IMR-90 (cell line): Measurements from ENCODE around the gene PMM1. TPM values are rescaled to one million over a fixed set of nuclear protein-coding genes. Genes with fewer than 3 reads are reported as not detected.

Source experiments
- ATAC-seq: fragments of 200-7000 bp; cut with Tn5 transposase; 2 replicates; pipeline ENCODE4 v1.9.1; 2020; ENCODE audit warnings: low read depth, mild to moderate bottlenecking, moderate library complexity
- BruUV-seq: library from RNA; stranded (reverse); fragments of 400-500 nt; replicated peaks from 2 replicates; lab custom pipeline; 2021; lab: Mats Ljungman, UMichigan
- CTCF ChIA-PET: fragments of 300-600 bp; formaldehyde crosslinking; extraction: SDS; loops from one replicate; lab custom pipeline; 2021; ENCODE audit warnings: antibody characterized with exemption; lab: Yijun Ruan, JAX
- POLR2A ChIA-PET: fragments of 300-600 bp; sonication (Branson Sonifier 250); formaldehyde crosslinking; loops from one replicate; lab custom pipeline; 2022; ENCODE audit warnings: antibody characterized with exemption; ENCODE audit not compliant: unreplicated experiment; lab: Charles Lee
- DNase-seq: peaks from one replicate; pipeline ENCODE4 v3.0.0; 2013
- H2AFZ ChIP-seq: replicated peaks from 2 replicates; pipeline ENCODE3; 2013; ENCODE audit warnings: low read length, mild to moderate bottlenecking; ENCODE audit not compliant: poor library complexity
- H2AK5ac ChIP-seq: 2 replicates; pipeline ENCODE4 v1.6.1; 2013; ENCODE audit warnings: low read depth, low read length, inconsistent platforms
- H2AK9ac ChIP-seq: replicated peaks from 2 replicates; pipeline ENCODE3; 2013; ENCODE audit warnings: mild to moderate bottlenecking, low read depth, low read length, moderate library complexity; ENCODE audit not compliant: poor library complexity
- H2BK120ac ChIP-seq: 2 replicates; pipeline ENCODE4 v1.6.1; 2013; ENCODE audit warnings: low read depth, low read length, inconsistent platforms
- H2BK15ac ChIP-seq: 3 replicates; pipeline ENCODE4 v1.6.1; 2013; ENCODE audit warnings: low read depth, low read length, inconsistent platforms
- H2BK20ac ChIP-seq: 2 replicates; pipeline ENCODE4 v1.6.1; 2013; ENCODE audit warnings: low read depth, mild to moderate bottlenecking, inconsistent platforms, low read length, moderate library complexity
- H2BK5ac ChIP-seq: 2 replicates; pipeline ENCODE4 v1.6.1; 2013; ENCODE audit warnings: mild to moderate bottlenecking, low read depth, low read length, inconsistent platforms; ENCODE audit not compliant: poor library complexity, severe bottlenecking
- H3K14ac ChIP-seq: replicated peaks from 2 replicates; pipeline ENCODE4 v1.6.1; 2013; ENCODE audit warnings: low read depth, low read length, inconsistent platforms
- H3K18ac ChIP-seq: 2 replicates; pipeline ENCODE4 v1.6.1; 2013; ENCODE audit warnings: low read depth, low read length, control low read depth
- H3K23ac ChIP-seq: 2 replicates; pipeline ENCODE4 v1.6.1; 2013; ENCODE audit warnings: low read depth, low read length, inconsistent platforms
- H3K27ac ChIP-seq: 2 replicates; pipeline ENCODE4 v1.5.1; 2013; ENCODE audit warnings: mild to moderate bottlenecking, control low read depth, low read length; ENCODE audit not compliant: insufficient read depth
- H3K27me3 ChIP-seq: 2 replicates; pipeline ENCODE4 v1.6.1; 2013; ENCODE audit warnings: low read length; ENCODE audit not compliant: control insufficient read depth, insufficient read depth
- H3K36me3 ChIP-seq: 2 replicates; pipeline ENCODE4 v1.6.1; 2013; ENCODE audit warnings: low read length, mixed read lengths; ENCODE audit not compliant: control insufficient read depth, insufficient read depth
- H3K4ac ChIP-seq: 2 replicates; pipeline ENCODE4 v1.6.1; 2013; ENCODE audit warnings: low read depth, low read length, inconsistent platforms
- H3K4me1 ChIP-seq: 2 replicates; pipeline ENCODE4 v1.6.1; 2013; ENCODE audit warnings: low read length, mixed read lengths; ENCODE audit not compliant: control insufficient read depth, insufficient read depth
- H3K4me2 ChIP-seq: 2 replicates; pipeline ENCODE4 v1.6.1; 2013; ENCODE audit warnings: low read depth, mild to moderate bottlenecking, control low read depth, low read length, moderate library complexity
- H3K4me3 ChIP-seq: 2 replicates; pipeline ENCODE4 v1.5.1; 2013; ENCODE audit warnings: low read depth, mild to moderate bottlenecking, control low read depth, low read length, moderate library complexity; ENCODE audit not compliant: insufficient read depth
- H3K56ac ChIP-seq: 2 replicates; pipeline ENCODE4 v1.6.1; 2013; ENCODE audit warnings: low read length, inconsistent platforms; ENCODE audit not compliant: insufficient read depth; ENCODE audit errors: extremely low read depth
- H3K79me1 ChIP-seq, 2 experiments: 2 replicates each; pipeline ENCODE4 v1.6.1; 2013; ENCODE audit warnings: low read length in 2 of 2, inconsistent platforms in 1 of 2, low read depth in 1 of 2
- H3K9ac ChIP-seq: 2 replicates; pipeline ENCODE4 v1.6.1; 2013; ENCODE audit warnings: low read depth, low read length, control low read depth
- H3K9me1 ChIP-seq: 2 replicates; pipeline ENCODE4 v1.6.1; 2013; ENCODE audit warnings: low read length, inconsistent platforms; ENCODE audit not compliant: insufficient read depth
- H3K9me3 ChIP-seq: 2 replicates; pipeline ENCODE4 v1.6.1; 2013; ENCODE audit warnings: low read length; ENCODE audit not compliant: control insufficient read depth, insufficient read depth
- H4K20me1 ChIP-seq: 2 replicates; pipeline ENCODE4 v1.6.1; 2013; ENCODE audit warnings: low read length, inconsistent platforms; ENCODE audit not compliant: insufficient read depth
- H4K5ac ChIP-seq: 2 replicates; pipeline ENCODE4 v1.6.1; 2013; ENCODE audit warnings: mild to moderate bottlenecking, low read depth, low read length, control low read depth
- H4K8ac ChIP-seq, 2 experiments: 2 replicates each; pipeline ENCODE4 v1.6.1; 2013; ENCODE audit warnings: low read depth in 2 of 2, low read length in 2 of 2, control low read depth in 1 of 2, inconsistent platforms in 1 of 2
- H4K91ac ChIP-seq: 2 replicates; pipeline ENCODE4 v1.6.1; 2013; ENCODE audit warnings: low read depth, low read length, inconsistent platforms; ENCODE audit not compliant: insufficient read depth
- NFE2L2 ChIP-seq: fragments of 150-350 bp; IDR thresholded peaks from 2 replicates; pipeline ENCODE4 v1.6.1; 2016; ENCODE audit warnings: low read depth, mild to moderate bottlenecking, low read length
- RFX5 ChIP-seq: IDR thresholded peaks from 2 replicates; pipeline ENCODE4 v1.8.0; 2012; ENCODE audit warnings: low read depth, mild to moderate bottlenecking, low read length, moderate library complexity
- WGBS, 2 experiments: methylation state at CpG; one replicate each; pipeline versions ENCODE4 v1.1.5 to v1.1.7; 2013; ENCODE audit warnings: missing lambda C conversion rate in 2 of 2; ENCODE audit not compliant: insufficient read length in 1 of 2; ENCODE audit errors: extremely low coverage in 2 of 2; 5-methylcytosine and 5-hydroxymethylcytosine counted together
- dilution Hi-C: fragments of 300-500 bp; cut with HindIII; formaldehyde crosslinking; loops from one replicate; pipeline ENCODE4 v1.14.3; 2018; ENCODE audit warnings: low sequenced_read_pairs; ENCODE audit not compliant: unreplicated experiment
- in situ Hi-C: fragments of 300-500 bp; cut with MboI; formaldehyde crosslinking; loops from 3 replicates; pipeline ENCODE4 v1.14.3; 2019; ENCODE audit warnings: low sequenced_read_pairs, inconsistent platforms, mixed read lengths
- intact Hi-C: fragments of 100-400 bp; cut with micrococcal nuclease; formaldehyde crosslinking; loops from 2 replicates; pipeline ENCODE4 v1.10.0; 2022
- polyA plus RNA-seq, 3 experiments: library from polyadenylated mRNA; depleted of rRNA; stranded (reverse); fragments of >200 nt; gene quantifications; 2 replicates each; pipeline ENCODE4 v1.2.3, GENCODE V29; 2012; ENCODE audit warnings: low replicate concordance in 1 of 3
- total RNA-seq: library from RNA; depleted of rRNA; stranded (reverse); fragments of >200 nt; gene quantifications from 2 replicates; pipeline ENCODE4 v1.2.3, GENCODE V29; 2012

Gene PMM1
- total and polyA plus RNA-seq, 2 of the 4 experiments (the other 2 are of a cell fraction), result 22.8 to 92.8 TPM

GRCh38 chr22:41567512-41567768 is 22.2 kb downstream of the PMM1 start:
- ATAC-seq (no peak), DNase-seq (no peak)
- H3K18ac ChIP-seq, result no peak overlapping the region; the same call in 1 of the 2 replicates
- peaks cover 17% of the 10 kb centered on the region; the same call in 1 of the 2 replicates for H3K36me3 ChIP-seq
- H3K27me3 ChIP-seq, result no peaks in the 10 kb centered on the region
- H3K79me1 ChIP-seq, result peaks cover 10 to 54% of the 10 kb centered on the region in 2 experiments
- H3K9me3 ChIP-seq, result no peaks in the 10 kb centered on the region
- H3K23ac ChIP-seq, result no peak overlapping the region
- TF ChIP-seq NFE2L2 (no peak), RFX5 (no peak)
- BruUV-seq, result no TSS peak
- ChIA-PET POLR2A (interaction anchor here (0.7 kb wide), 1 partner anchor 24 kb away, joined by 12 read pairs; no protein-coding TSS in a partner anchor), CTCF (no interaction called here)
- H2BK120ac ChIP-seq, result no peak overlapping the region
- H2BK15ac ChIP-seq, result no peak overlapping the region
- no peak overlapping the region for H3K27ac ChIP-seq
- H2AFZ ChIP-seq, result no peak overlapping the region
- H3K9me1 ChIP-seq, result peaks cover 12% of the 10 kb centered on the region
- no peak overlapping the region; the same call in 1 of the 2 replicates for H2AK5ac ChIP-seq
- H3K4me3 ChIP-seq, result no peak overlapping the region
- 0 out of 2 replicates have a peak overlapping the region, but pooled peaks have one; percentile 5 for H2BK20ac ChIP-seq
- H3K14ac ChIP-seq, result no peak overlapping the region
- intact Hi-C loops, result no loop called here
- no peak overlapping the region for H3K9ac ChIP-seq
- no CpG with 5 or more reads among the region's 3 CpGs for WGBS, 2 experiments
- no peak overlapping the region; the same call in 1 of the 2 replicates for H4K5ac ChIP-seq
- no peak overlapping the region for H2AK9ac ChIP-seq
- dilution Hi-C loops, result no loop called here
- no peak overlapping the region for H3K4me2 ChIP-seq
- no peak overlapping the region for H2BK5ac ChIP-seq
- no peak overlapping the region for H3K56ac ChIP-seq
- peak overlapping the region; percentile 12; the same call in 1 of the 2 replicates for H3K4ac ChIP-seq
- H3K4me1 ChIP-seq, result peaks cover 18% of the 10 kb centered on the region
- in situ Hi-C loops, result no loop called here
- H4K8ac ChIP-seq, result no peak overlapping the region
- H4K20me1 ChIP-seq, result peaks cover 3% of the 10 kb centered on the region; the same call in 1 of the 2 replicates
- H4K91ac ChIP-seq, result 0 out of 2 replicates have a peak overlapping the region, but pooled peaks have one; percentile 19
